ENCODE data around the gene RUFY1.
"Not testable (repeated sequence)": the region's sequence is repeated elsewhere in the genome, so short reads cannot be mapped to it uniquely, and the experiment has no call there.

Gene RUFY1

GRCh38 chr5:179543275-179543674 is 7.1 kb upstream of the RUFY1 start:
- not testable (repeated sequence) for DNase-seq

DNA sequence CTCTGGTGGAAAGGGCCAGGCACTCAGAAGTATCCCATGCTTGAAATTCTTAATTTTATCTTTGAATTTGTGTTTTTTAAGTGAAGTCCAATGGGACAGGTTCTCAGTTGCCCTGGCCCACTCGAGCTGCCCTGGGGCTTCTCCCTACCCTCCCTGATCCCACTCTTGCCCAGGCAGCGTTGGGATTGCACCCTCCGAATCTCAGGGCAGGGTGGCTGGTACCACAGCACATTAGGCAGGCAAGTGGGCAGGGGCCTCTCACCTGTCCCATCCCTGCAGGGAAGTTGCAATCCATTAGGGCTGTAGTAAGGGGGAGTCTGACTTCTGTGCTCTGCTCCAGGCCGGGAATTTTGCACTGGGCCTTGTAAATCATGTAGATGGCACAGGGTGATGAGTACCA is 2.7 kb downstream of the RUFY1 start:
- no peak for DNase-seq

GRCh38 chr5:179553875-179554274 is 3.5 kb downstream of the RUFY1 start:
- DNase-seq = no peak

- DNase-seq = no peak
These were observed 4.6 kb downstream of the RUFY1 start for GRCh38 chr5:179554981-179555380.

DNA sequence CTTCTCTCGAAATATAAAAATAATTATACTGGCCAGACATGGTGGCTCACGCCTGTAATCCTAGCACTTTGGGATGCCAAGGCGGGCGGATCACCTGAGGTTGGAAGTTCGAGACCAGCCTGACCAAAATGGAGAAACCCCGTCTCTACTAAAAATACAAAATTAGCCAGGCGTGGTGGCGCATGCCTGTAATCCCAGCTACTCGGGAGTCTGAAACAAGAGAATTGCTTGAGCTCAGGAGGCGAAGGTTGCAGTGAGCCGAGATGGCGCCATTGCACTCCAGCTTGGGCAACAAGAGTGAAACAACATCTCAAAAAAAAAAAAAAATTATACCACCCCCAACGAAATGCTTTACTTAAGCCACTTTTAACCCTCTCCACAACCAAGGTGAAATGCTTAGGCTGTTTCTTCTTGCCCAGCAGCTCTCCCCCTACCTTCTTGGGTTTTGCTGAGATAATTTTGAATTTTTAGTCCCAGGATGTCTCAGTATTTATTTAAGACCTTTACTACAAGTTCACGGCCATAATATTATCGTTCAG is 8.0 kb downstream of the RUFY1 start:
- DNase-seq = not testable (repeated sequence)

GRCh38 chr5:179558932-179559283 is 8.6 kb downstream of the RUFY1 start:
- DNase-seq = no peak

GRCh38 chr5:179559284-179560252 is 9.2 kb downstream of the RUFY1 start:
- DNase-seq = peak; percentile 94

DNA sequence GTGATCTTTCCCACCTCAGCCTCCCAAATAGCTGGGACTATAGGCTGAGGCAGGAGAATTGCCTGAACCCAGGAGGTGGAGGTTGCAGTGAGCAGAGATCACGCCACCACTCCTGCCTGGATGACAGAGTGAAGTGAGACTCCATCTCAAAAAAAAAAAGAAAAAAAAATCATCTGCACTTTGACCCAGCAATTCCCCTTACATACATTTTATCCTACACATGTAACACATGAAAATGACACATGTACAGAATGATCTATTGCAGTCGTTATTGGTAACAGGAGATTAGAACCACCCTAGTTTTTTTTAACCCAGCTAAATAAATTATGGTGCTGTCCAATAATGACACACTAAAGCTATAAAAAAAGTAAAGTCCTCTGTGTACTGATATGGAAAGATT is 14.2 kb downstream of the RUFY1 start:
- no peak for DNase-seq

DNA sequence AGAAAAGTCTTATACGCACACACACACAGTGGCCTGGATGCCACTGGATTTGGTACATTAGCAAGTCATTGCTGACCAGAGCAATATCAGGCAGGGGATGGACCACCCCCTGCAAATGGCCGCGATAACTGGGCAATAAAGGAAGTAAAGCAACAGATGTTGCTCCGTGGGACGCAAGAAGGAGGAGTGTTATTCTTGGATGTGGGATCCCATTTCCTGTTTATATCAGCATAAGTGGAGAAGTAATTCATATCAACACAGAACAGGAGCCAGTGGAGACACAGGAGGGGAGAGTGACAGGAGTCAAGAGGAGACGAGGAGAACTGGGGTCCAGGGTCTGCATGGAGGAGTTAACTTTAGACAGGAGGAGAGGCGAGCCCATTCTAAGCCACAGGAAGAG is 18.4 kb downstream of the RUFY1 start:
- no peak for DNase-seq

- no peak for DNase-seq
These were observed 22.0 kb downstream of the RUFY1 start for GRCh38 chr5:179572386-179572785.

- DNase-seq = no peak
These were observed 27.1 kb downstream of the RUFY1 start for GRCh38 chr5:179577286-179577960.

- no peak for DNase-seq
These were observed 35.6 kb downstream of the RUFY1 start for GRCh38 chr5:179585941-179586401.

DNA sequence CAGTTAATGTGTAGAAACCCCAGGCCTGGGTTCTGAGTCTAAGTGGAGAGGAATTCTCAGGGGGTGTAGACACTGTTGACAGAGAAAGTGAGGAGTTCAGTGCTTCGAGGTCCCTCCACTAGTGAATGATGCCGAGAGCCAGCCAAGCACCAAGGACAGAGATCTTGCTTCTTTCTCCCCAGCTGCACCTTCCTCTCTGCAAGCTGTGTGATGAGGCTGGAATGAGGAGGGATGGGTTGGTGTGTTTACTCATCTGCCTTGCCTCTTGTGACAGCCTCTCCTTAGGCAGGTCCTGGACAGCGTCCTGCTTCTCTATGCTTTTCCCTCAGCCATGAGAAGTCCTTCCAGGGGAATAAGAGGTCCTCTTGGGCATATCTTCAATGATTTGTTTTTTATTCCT is 37.8 kb downstream of the RUFY1 start:
- no peak for DNase-seq

GRCh38 chr5:179595916-179596315 is 45.6 kb downstream of the RUFY1 start:
- DNase-seq = no peak

GRCh38 chr5:179596421-179596820 is 46.1 kb downstream of the RUFY1 start:
- DNase-seq = no peak

GRCh38 chr5:179599100-179599499 is 48.7 kb downstream of the RUFY1 start:
- no peak for DNase-seq

GRCh38 chr5:179599566-179599965 is 49.2 kb downstream of the RUFY1 start:
- DNase-seq = no peak

DNA sequence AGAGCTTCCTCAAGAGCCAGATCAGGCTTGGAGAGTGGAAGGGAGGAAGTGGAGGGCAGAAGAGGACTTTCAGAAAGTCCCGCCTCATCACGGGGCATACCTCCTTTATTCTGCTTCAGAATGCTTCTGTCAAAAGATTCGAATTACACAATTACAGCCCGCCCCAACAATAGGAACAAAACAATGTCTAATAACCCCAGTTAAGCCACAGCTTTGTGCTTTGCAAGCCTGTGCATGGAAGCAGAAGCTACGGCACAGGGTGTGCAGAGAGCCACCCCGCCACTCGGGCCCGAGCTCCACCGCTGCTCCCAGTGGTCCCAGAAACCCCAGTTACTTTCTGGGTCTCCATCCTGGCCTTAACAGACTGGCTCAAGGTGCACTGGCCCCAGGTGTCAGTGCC is 49.6 kb downstream of the RUFY1 start:
- DNase-seq = no peak

- no peak for DNase-seq
These were observed 51.7 kb downstream of the RUFY1 start for GRCh38 chr5:179601871-179602625.

- DNase-seq = no peak
These were observed 53.0 kb downstream of the RUFY1 start for GRCh38 chr5:179603308-179603707.

DNA sequence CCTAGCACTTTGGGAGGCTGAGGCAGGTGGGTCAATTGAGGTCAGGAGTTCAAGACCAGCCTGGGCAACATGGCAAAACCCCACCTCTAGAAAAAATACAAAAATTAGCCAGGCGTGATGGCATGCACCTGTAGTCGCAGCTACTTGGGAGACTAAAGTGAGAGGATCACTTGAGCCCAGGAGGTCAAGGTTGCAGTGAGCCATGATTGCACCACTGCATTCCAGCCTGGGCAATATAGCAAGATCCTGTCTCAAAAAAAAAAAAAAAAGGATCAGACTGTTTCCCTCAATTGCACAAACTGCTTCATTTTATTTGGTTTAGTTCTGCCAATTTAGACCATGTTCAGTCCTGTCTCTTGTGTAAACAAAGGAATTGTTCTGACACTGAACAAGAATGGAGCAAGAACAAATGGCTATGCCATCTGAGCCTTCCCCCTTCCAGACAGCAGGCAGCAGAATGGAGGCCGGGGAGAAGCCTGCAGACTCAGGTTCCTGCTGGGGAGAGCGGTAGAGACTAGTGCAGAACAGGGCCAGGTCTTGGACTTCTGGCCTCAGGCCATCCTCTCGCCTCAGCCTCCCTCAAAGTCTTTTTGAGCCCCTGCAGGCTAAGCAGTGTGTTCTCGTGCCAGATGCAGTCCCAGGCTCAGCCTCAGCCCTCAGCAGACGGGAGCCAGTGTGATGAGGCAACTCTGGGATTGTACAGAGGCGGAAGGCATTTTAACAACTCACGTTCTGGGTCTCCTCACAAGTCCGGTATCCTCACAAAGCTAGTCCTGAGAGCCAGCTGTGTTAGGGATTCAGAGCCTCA is 54.9 kb downstream of the RUFY1 start:
- DNase-seq = no peak

All from T1000 (cell line).